Muscle layer of colon (tissue), 2 donors: ENCODE measurements around the gene GPC5.
A peak's percentile ranks its signal among the peaks of the same experiment; 100 is the strongest.

Experiments used
- H3K27ac ChIP-seq: one replicate; pipeline ENCODE4 v1.7.0; 2013; ENCODE audit warnings: low read depth, mild to moderate bottlenecking, low read length, moderate library complexity
- H3K27me3 ChIP-seq, 2 donors: one replicate each; pipeline ENCODE4 v1.7.0; 2013; ENCODE audit warnings: low read length in 2 of 2, mild to moderate bottlenecking in 2 of 2; ENCODE audit not compliant: insufficient read depth in 2 of 2, control insufficient read depth in 1 of 2
- H3K36me3 ChIP-seq: one replicate; pipeline ENCODE4 v1.7.0; 2013; ENCODE audit warnings: mild to moderate bottlenecking, low read length; ENCODE audit not compliant: insufficient read depth
- H3K4me1 ChIP-seq: one replicate; pipeline ENCODE4 v1.7.0; 2013; ENCODE audit warnings: mild to moderate bottlenecking, low read length; ENCODE audit not compliant: insufficient read depth
- H3K4me3 ChIP-seq, 2 donors: one replicate each; pipeline ENCODE4 v1.7.0; 2013; ENCODE audit warnings: low read length in 2 of 2, low read depth in 1 of 2, mild to moderate bottlenecking in 1 of 2, moderate library complexity in 1 of 2
- H3K9ac ChIP-seq: one replicate; pipeline ENCODE4 v1.7.0; 2013; ENCODE audit warnings: low read length
- H3K9me3 ChIP-seq: one replicate; pipeline ENCODE4 v1.7.0; 2013; ENCODE audit warnings: mild to moderate bottlenecking, low read length
- donor health status: abdominal sarcoma.
- donor health status: Adenocarcinoma of cecum.

The GPC5 gene

GRCh38 chr13:92143766-92144165 lies 745.3 kb downstream of the GPC5 start:
- Histone ChIP-seq H3K9me3 (no peaks in the 10 kb centered on the region), H3K4me3 (no peak overlapping the region), H3K9ac (no peak overlapping the region), H3K27me3 (no peaks in the 10 kb centered on the region), H3K27ac (no peak overlapping the region), H3K4me1 (no peaks in the 10 kb centered on the region), H3K36me3 (no peaks in the 10 kb centered on the region)

GRCh38 chr13:92150606-92151005 lies 752.2 kb downstream of the GPC5 start:
- H3K9me3 ChIP-seq = no peaks in the 10 kb centered on the region
- no peaks in the 10 kb centered on the region for H3K36me3 ChIP-seq
- no peaks in the 10 kb centered on the region for H3K27me3 ChIP-seq
- H3K4me3 ChIP-seq = no peak overlapping the region
- H3K4me1 ChIP-seq = no peaks in the 10 kb centered on the region
- H3K9ac ChIP-seq = no peak overlapping the region
- no peak overlapping the region for H3K27ac ChIP-seq

- Histone ChIP-seq H3K36me3 (no peaks in the 10 kb centered on the region), H3K9me3 (no peaks in the 10 kb centered on the region), H3K27ac (no peak overlapping the region), H3K27me3 (no peaks in the 10 kb centered on the region), H3K4me1 (no peaks in the 10 kb centered on the region), H3K9ac (no peak overlapping the region), H3K4me3 (no peak overlapping the region)
Measured at GRCh38 chr13:92158346-92158745, 759.9 kb downstream of the GPC5 start.

GRCh38 chr13:92164822-92165221 lies 766.4 kb downstream of the GPC5 start:
- no peaks in the 10 kb centered on the region for H3K9me3 ChIP-seq
- no peak overlapping the region for H3K27ac ChIP-seq
- H3K9ac ChIP-seq = no peak overlapping the region
- H3K4me1 ChIP-seq = no peaks in the 10 kb centered on the region
- H3K36me3 ChIP-seq = no peaks in the 10 kb centered on the region
- no peak overlapping the region for H3K4me3 ChIP-seq
- no peaks in the 10 kb centered on the region for H3K27me3 ChIP-seq

- Histone ChIP-seq H3K27ac (no peak overlapping the region), H3K9ac (no peak overlapping the region), H3K36me3 (no peaks in the 10 kb centered on the region), H3K9me3 (no peaks in the 10 kb centered on the region), H3K27me3 (no peaks in the 10 kb centered on the region), H3K4me3 (no peak overlapping the region), H3K4me1 (no peaks in the 10 kb centered on the region)
Measured at GRCh38 chr13:92172191-92172590, 773.8 kb downstream of the GPC5 start.

- H3K9me3 ChIP-seq = no peaks in the 10 kb centered on the region
- no peaks in the 10 kb centered on the region for H3K27me3 ChIP-seq
- no peaks in the 10 kb centered on the region for H3K36me3 ChIP-seq
- H3K4me1 ChIP-seq = no peaks in the 10 kb centered on the region
- H3K27ac ChIP-seq = no peak overlapping the region
- no peak overlapping the region for H3K4me3 ChIP-seq
- no peak overlapping the region for H3K9ac ChIP-seq
Measured at GRCh38 chr13:92173254-92173653, 774.8 kb downstream of the GPC5 start.

- H3K4me1 ChIP-seq = no peaks in the 10 kb centered on the region
- no peaks in the 10 kb centered on the region for H3K9me3 ChIP-seq
- no peak overlapping the region for H3K4me3 ChIP-seq
- no peak overlapping the region for H3K9ac ChIP-seq
- no peaks in the 10 kb centered on the region for H3K36me3 ChIP-seq
- no peak overlapping the region for H3K27ac ChIP-seq
- H3K27me3 ChIP-seq = no peaks in the 10 kb centered on the region
Measured at GRCh38 chr13:92175330-92175729, 776.9 kb downstream of the GPC5 start.

GRCh38 chr13:92177966-92178365 lies 779.5 kb downstream of the GPC5 start:
- H3K36me3 ChIP-seq = no peaks in the 10 kb centered on the region
- H3K27ac ChIP-seq = no peak overlapping the region
- H3K4me1 ChIP-seq = no peaks in the 10 kb centered on the region
- H3K9me3 ChIP-seq = no peaks in the 10 kb centered on the region
- H3K9ac ChIP-seq = no peak overlapping the region
- H3K27me3 ChIP-seq = no peaks in the 10 kb centered on the region
- no peak overlapping the region for H3K4me3 ChIP-seq

- Histone ChIP-seq H3K9me3 (no peaks in the 10 kb centered on the region), H3K9ac (no peak overlapping the region), H3K4me1 (no peaks in the 10 kb centered on the region), H3K27me3 (no peaks in the 10 kb centered on the region), H3K27ac (no peak overlapping the region), H3K4me3 (no peak overlapping the region), H3K36me3 (no peaks in the 10 kb centered on the region)
Measured at GRCh38 chr13:92179223-92179622, 780.8 kb downstream of the GPC5 start.

GRCh38 chr13:92187378-92187989 lies 789.1 kb downstream of the GPC5 start:
- Histone ChIP-seq H3K4me1 (no peaks in the 10 kb centered on the region), H3K9me3 (no peaks in the 10 kb centered on the region), H3K27ac (no peak overlapping the region), H3K9ac (no peak overlapping the region), H3K4me3 (no peak overlapping the region), H3K27me3 (no peaks in the 10 kb centered on the region), H3K36me3 (no peaks in the 10 kb centered on the region)

GRCh38 chr13:92188574-92188973 lies 790.2 kb downstream of the GPC5 start:
- Histone ChIP-seq H3K27me3 (no peaks in the 10 kb centered on the region), H3K36me3 (no peaks in the 10 kb centered on the region), H3K9me3 (no peaks in the 10 kb centered on the region), H3K4me3 (no peak overlapping the region), H3K9ac (no peak overlapping the region), H3K27ac (no peak overlapping the region), H3K4me1 (no peaks in the 10 kb centered on the region)

- no peak overlapping the region for H3K9ac ChIP-seq
Measured at GRCh38 chr13:92196591-92197256, 798.3 kb downstream of the GPC5 start.

More at GRCh38 chr13:92196591-92197256, 798.3 kb downstream of the GPC5 start:
- no peaks in the 10 kb centered on the region for H3K9me3 ChIP-seq
- H3K27ac ChIP-seq = no peak overlapping the region
- H3K27me3 ChIP-seq = no peaks in the 10 kb centered on the region
- H3K4me1 ChIP-seq = no peaks in the 10 kb centered on the region
- H3K36me3 ChIP-seq = no peaks in the 10 kb centered on the region
- H3K4me3 ChIP-seq = peak overlapping the region in 1 of 2 donors; percentile 41
